Neutrophil (primary cell): ENCODE data around the gene CNTNAP5.

ENCODE experiments used
- H3K27ac ChIP-seq: fragments of 200-600 bp; sonication (generic); 2 replicates; pipeline ENCODE4 v1.5.1; 2016; ENCODE audit warnings: mild to moderate bottlenecking, moderate library complexity
- H3K27me3 ChIP-seq: fragments of 200-600 bp; sonication (generic); 2 replicates; pipeline ENCODE4 v1.6.0; 2016; ENCODE audit warnings: mild to moderate bottlenecking
- H3K36me3 ChIP-seq: fragments of 200-600 bp; sonication (generic); 2 replicates; pipeline ENCODE4 v1.5.1; 2017
- H3K4me1 ChIP-seq, 2 experiments: fragments of 200-600 bp in 1 of 2; sonication (generic) in 1 of 2; 1 replicate in 1 of 2; 2 replicates in 1 of 2; pipeline versions ENCODE4 v1.5.1 to v1.6.1; 2013 to 2016; ENCODE audit warnings: low read depth in 1 of 2, low read length in 1 of 2, mild to moderate bottlenecking in 1 of 2, moderate library complexity in 1 of 2; ENCODE audit not compliant: control insufficient read depth in 1 of 2, insufficient read depth in 1 of 2
- H3K4me3 ChIP-seq, 2 experiments: fragments of 200-600 bp in 1 of 2; sonication (generic) in 1 of 2; 1 replicate in 1 of 2; 2 replicates in 1 of 2; pipeline ENCODE4 v1.5.1; 2013 to 2016; ENCODE audit warnings: low read depth in 1 of 2, low read length in 1 of 2, mild to moderate bottlenecking in 1 of 2, moderate library complexity in 1 of 2
- H3K9me3 ChIP-seq: fragments of 200-600 bp; sonication (generic); 2 replicates; pipeline ENCODE4 v1.5.1; 2016
- TF ChIP-seq, protein P1 (sequence below): fragments of 200-600 bp; sonication (generic); IDR thresholded peaks from 2 replicates; pipeline ENCODE4 v1.5.1; 2016; ENCODE audit warnings: antibody characterized with exemption

Gene CNTNAP5

GRCh38 chr2:124122340-124122739, 97.3 kb downstream of the CNTNAP5 start:
- H3K27ac ChIP-seq, result no peak overlapping the region
- no peaks in the 10 kb centered on the region for H3K27me3 ChIP-seq
- H3K4me3 ChIP-seq, result no peak overlapping the region
- H3K4me1 ChIP-seq, result no peaks in the 10 kb centered on the region
- H3K36me3 ChIP-seq, result no peaks in the 10 kb centered on the region
- TF ChIP-seq, protein P1, sequence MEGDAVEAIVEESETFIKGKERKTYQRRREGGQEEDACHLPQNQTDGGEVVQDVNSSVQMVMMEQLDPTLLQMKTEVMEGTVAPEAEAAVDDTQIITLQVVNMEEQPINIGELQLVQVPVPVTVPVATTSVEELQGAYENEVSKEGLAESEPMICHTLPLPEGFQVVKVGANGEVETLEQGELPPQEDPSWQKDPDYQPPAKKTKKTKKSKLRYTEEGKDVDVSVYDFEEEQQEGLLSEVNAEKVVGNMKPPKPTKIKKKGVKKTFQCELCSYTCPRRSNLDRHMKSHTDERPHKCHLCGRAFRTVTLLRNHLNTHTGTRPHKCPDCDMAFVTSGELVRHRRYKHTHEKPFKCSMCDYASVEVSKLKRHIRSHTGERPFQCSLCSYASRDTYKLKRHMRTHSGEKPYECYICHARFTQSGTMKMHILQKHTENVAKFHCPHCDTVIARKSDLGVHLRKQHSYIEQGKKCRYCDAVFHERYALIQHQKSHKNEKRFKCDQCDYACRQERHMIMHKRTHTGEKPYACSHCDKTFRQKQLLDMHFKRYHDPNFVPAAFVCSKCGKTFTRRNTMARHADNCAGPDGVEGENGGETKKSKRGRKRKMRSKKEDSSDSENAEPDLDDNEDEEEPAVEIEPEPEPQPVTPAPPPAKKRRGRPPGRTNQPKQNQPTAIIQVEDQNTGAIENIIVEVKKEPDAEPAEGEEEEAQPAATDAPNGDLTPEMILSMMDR, result no peak
- no peaks in the 10 kb centered on the region for H3K9me3 ChIP-seq

DNA sequence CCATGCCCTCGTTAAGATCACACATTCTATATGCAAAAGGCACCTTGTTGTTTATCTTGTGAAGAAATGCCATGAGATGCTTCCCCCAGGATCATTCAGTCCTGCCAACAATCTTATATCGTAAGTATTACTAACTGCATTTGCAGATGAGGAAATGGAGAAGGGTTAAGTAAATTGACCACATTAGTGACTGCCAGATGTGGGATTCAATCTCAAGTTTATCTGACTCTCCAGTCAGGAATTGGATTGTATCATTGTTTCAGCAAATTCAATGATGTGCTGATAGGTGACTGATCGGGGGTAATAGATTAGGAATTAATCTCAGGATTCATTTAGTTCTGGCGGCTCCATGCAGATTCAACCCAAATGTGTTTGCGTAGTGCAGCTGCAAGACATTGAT, 106.2 kb downstream of the CNTNAP5 start:
- H3K27ac ChIP-seq, result no peak overlapping the region
- H3K36me3 ChIP-seq, result no peaks in the 10 kb centered on the region
- no peaks in the 10 kb centered on the region for H3K4me1 ChIP-seq
- TF ChIP-seq, protein P1, result no peak
- H3K9me3 ChIP-seq, result no peaks in the 10 kb centered on the region
- H3K4me3 ChIP-seq, result no peak overlapping the region
- H3K27me3 ChIP-seq, result no peaks in the 10 kb centered on the region

GRCh38 chr2:124136110-124136509, 111.0 kb downstream of the CNTNAP5 start:
- Histone ChIP-seq H3K9me3 (no peaks in the 10 kb centered on the region), H3K27ac (no peak overlapping the region), H3K4me3 (no peak overlapping the region), H3K36me3 (no peaks in the 10 kb centered on the region), H3K27me3 (no peaks in the 10 kb centered on the region), H3K4me1 (no peaks in the 10 kb centered on the region)
- TF ChIP-seq, protein P1, result no peak

DNA sequence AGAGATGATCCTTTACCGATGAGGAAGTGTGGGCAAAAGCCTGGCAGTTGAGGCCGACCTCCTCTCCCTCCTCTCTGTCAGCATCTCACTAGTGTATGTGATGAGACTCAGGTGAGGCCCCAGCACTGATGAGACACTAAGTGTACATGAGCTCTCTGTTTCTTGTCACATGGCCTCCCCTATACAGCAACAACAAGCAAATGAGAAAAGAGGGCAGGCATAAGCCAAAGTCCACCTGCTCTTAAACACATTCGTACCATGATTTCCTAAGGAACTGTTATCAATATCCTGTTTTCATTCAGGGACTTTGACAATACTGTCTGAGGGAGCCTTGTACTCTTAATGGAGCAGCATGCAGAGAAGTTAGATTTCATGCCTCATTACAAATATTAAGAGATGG, 113.0 kb downstream of the CNTNAP5 start:
- Histone ChIP-seq H3K4me3 (no peak overlapping the region), H3K4me1 (no peaks in the 10 kb centered on the region)
- TF ChIP-seq, protein P1, result no peak

GRCh38 chr2:124145982-124146381, 120.9 kb downstream of the CNTNAP5 start:
- no peak overlapping the region for H3K4me3 ChIP-seq
- no peaks in the 10 kb centered on the region for H3K4me1 ChIP-seq
- no peaks in the 10 kb centered on the region for H3K9me3 ChIP-seq
- TF ChIP-seq, protein P1, result no peak
- no peaks in the 10 kb centered on the region for H3K27me3 ChIP-seq
- H3K36me3 ChIP-seq, result no peaks in the 10 kb centered on the region
- H3K27ac ChIP-seq, result no peak overlapping the region

More for the DNA sequence above, 113.0 kb downstream of the CNTNAP5 start:
- Histone ChIP-seq H3K27me3 (no peaks in the 10 kb centered on the region), H3K9me3 (no peaks in the 10 kb centered on the region), H3K36me3 (no peaks in the 10 kb centered on the region), H3K27ac (no peak overlapping the region)

GRCh38 chr2:124147552-124147951, 122.5 kb downstream of the CNTNAP5 start:
- Histone ChIP-seq H3K9me3 (no peaks in the 10 kb centered on the region), H3K27me3 (no peaks in the 10 kb centered on the region), H3K4me1 (no peaks in the 10 kb centered on the region), H3K36me3 (no peaks in the 10 kb centered on the region), H3K27ac (no peak overlapping the region), H3K4me3 (no peak overlapping the region)
- TF ChIP-seq, protein P1, result no peak
